H9 (cell line): ENCODE data around the gene ZNF658. TPM values are rescaled to one million over a fixed set of nuclear protein-coding genes. Genes with fewer than 3 reads are reported as not detected.
"Not testable (repeated sequence)": the region's sequence is repeated elsewhere in the genome, so short reads cannot be mapped to it uniquely, and the experiment has no call there.

ENCODE experiments used
- DNase-seq: peaks from one replicate; pipeline ENCODE4 v3.0.0-alpha.2; 2017
- H2AFZ ChIP-seq: one replicate; pipeline ENCODE4 v1.6.1; 2013; ENCODE audit warnings: mild to moderate bottlenecking, low read length, control low read depth, moderate library complexity
- H2AK5ac ChIP-seq: 2 replicates; pipeline ENCODE4 v1.6.1; 2013; ENCODE audit warnings: low read length, control low read depth, mixed read lengths; ENCODE audit not compliant: insufficient read length
- H2BK120ac ChIP-seq: one replicate; pipeline ENCODE4 v1.6.1; 2013; ENCODE audit warnings: low read depth, mild to moderate bottlenecking, low read length, control low read depth, inconsistent platforms; ENCODE audit not compliant: poor library complexity, severe bottlenecking
- H2BK12ac ChIP-seq: 2 replicates; pipeline ENCODE4 v1.6.1; 2013; ENCODE audit warnings: low read length, control low read depth, mixed read lengths, low read depth; ENCODE audit not compliant: insufficient read length
- H2BK15ac ChIP-seq: 2 replicates; pipeline ENCODE4 v1.6.1; 2013; ENCODE audit warnings: low read depth, low read length, control low read depth
- H2BK20ac ChIP-seq: one replicate; pipeline ENCODE4 v1.6.1; 2013; ENCODE audit warnings: low read depth, mild to moderate bottlenecking, low read length, control low read depth, inconsistent platforms; ENCODE audit not compliant: poor library complexity, severe bottlenecking
- H2BK5ac ChIP-seq: 2 replicates; pipeline ENCODE4 v1.6.1; 2013; ENCODE audit warnings: low read length, control low read depth, mixed read lengths; ENCODE audit not compliant: insufficient read length
- H3K14ac ChIP-seq: 2 replicates; pipeline ENCODE4 v1.6.1; 2013; ENCODE audit warnings: low read length, control low read depth; ENCODE audit not compliant: insufficient read depth
- H3K18ac ChIP-seq: 2 replicates; pipeline ENCODE4 v1.6.1; 2013; ENCODE audit warnings: low read depth, mild to moderate bottlenecking, mixed read lengths, low read length, control low read depth; ENCODE audit not compliant: insufficient read length
- H3K23ac ChIP-seq: 2 replicates; pipeline ENCODE4 v1.6.1; 2013; ENCODE audit warnings: low read length, control low read depth, mixed read lengths, low read depth; ENCODE audit not compliant: insufficient read length
- H3K23me2 ChIP-seq: 2 replicates; pipeline ENCODE4 v1.6.1; 2013; ENCODE audit warnings: low read depth, mild to moderate bottlenecking, mixed read lengths, low read length, control low read depth; ENCODE audit not compliant: insufficient read length, poor library complexity, severe bottlenecking
- H3K27ac ChIP-seq: 2 replicates; pipeline ENCODE4 v1.5.1; 2013; ENCODE audit warnings: low read length, control low read depth, mixed read lengths, low read depth; ENCODE audit not compliant: insufficient read length
- H3K27me3 ChIP-seq: 2 replicates; pipeline ENCODE4 v1.6.1; 2013; ENCODE audit warnings: low read length, control low read depth, inconsistent platforms; ENCODE audit not compliant: insufficient read depth
- H3K4ac ChIP-seq: 2 replicates; pipeline ENCODE4 v1.6.1; 2013; ENCODE audit warnings: low read depth, mild to moderate bottlenecking, control low read depth, inconsistent platforms, low read length, moderate library complexity
- H3K4me1 ChIP-seq: 2 replicates; pipeline ENCODE4 v1.6.1; 2013; ENCODE audit warnings: low read length, control low read depth, inconsistent platforms; ENCODE audit not compliant: insufficient read depth
- H3K4me2 ChIP-seq: 2 replicates; pipeline ENCODE4 v1.6.1; 2013; ENCODE audit warnings: low read length, control low read depth, mixed read lengths; ENCODE audit not compliant: insufficient read length, insufficient read depth
- H3K56ac ChIP-seq: 2 replicates; pipeline ENCODE4 v1.6.1; 2013; ENCODE audit warnings: low read depth, mild to moderate bottlenecking, mixed read lengths, low read length, control low read depth; ENCODE audit not compliant: insufficient read length
- H3K79me1 ChIP-seq: 2 replicates; pipeline ENCODE4 v1.6.1; 2013; ENCODE audit warnings: low read depth, mild to moderate bottlenecking, moderate library complexity, low read length, control low read depth, inconsistent platforms; ENCODE audit not compliant: insufficient read depth, poor library complexity, severe bottlenecking
- H3K79me2 ChIP-seq: 2 replicates; pipeline ENCODE4 v1.6.1; 2013; ENCODE audit warnings: low read length, control low read depth, inconsistent platforms; ENCODE audit not compliant: insufficient read depth
- H3K9ac ChIP-seq: 2 replicates; pipeline ENCODE4 v1.6.1; 2013; ENCODE audit warnings: low read length, control low read depth, mixed read lengths; ENCODE audit not compliant: insufficient read length; ENCODE audit errors: extremely low read depth
- H3K9me3 ChIP-seq: one replicate; pipeline ENCODE4 v1.6.1; 2013; ENCODE audit warnings: low read depth, low read length, inconsistent platforms; ENCODE audit not compliant: control insufficient read depth
- H3T11ph ChIP-seq: one replicate; pipeline ENCODE4 v1.6.1; 2013; ENCODE audit warnings: mild to moderate bottlenecking, low read length, control low read depth, inconsistent platforms
- H4K20me1 ChIP-seq: one replicate; pipeline ENCODE4 v1.6.1; 2013; ENCODE audit not compliant: control insufficient read depth, insufficient read length, insufficient read depth
- H4K5ac ChIP-seq: 2 replicates; pipeline ENCODE4 v1.6.1; 2013; ENCODE audit warnings: low read depth, mild to moderate bottlenecking, mixed read lengths, low read length, control low read depth; ENCODE audit not compliant: insufficient read length
- H4K8ac ChIP-seq: replicated peaks from 2 replicates; pipeline ENCODE4 v1.6.1; 2013; ENCODE audit warnings: low read length, control low read depth, mixed read lengths, low read depth; ENCODE audit not compliant: insufficient read length
- H4K91ac ChIP-seq: 2 replicates; pipeline ENCODE4 v1.6.1; 2013; ENCODE audit warnings: low read depth, mild to moderate bottlenecking, moderate library complexity, mixed read lengths, low read length, control low read depth; ENCODE audit not compliant: insufficient read length
- H3K27ac Mint-ChIP-seq, 3 experiments: 2 replicates in 2 of 3; 3 replicates in 1 of 3; pipeline ENCODE4 v1.8.0; 2020 to 2021; ENCODE audit warnings: mixed read lengths in 3 of 3, mild to moderate bottlenecking in 1 of 3, moderate library complexity in 1 of 3
- H3K27me3 Mint-ChIP-seq: 2 replicates; pipeline ENCODE4 v1.8.0; 2021; ENCODE audit warnings: low read depth, mild to moderate bottlenecking, moderate library complexity, mixed read lengths
- H3K36me3 Mint-ChIP-seq, 3 experiments: 2 replicates in 2 of 3; 3 replicates in 1 of 3; pipeline ENCODE4 v1.8.0; 2020 to 2021; ENCODE audit warnings: low read depth in 3 of 3, mixed read lengths in 3 of 3; ENCODE audit not compliant: insufficient read depth in 1 of 3
- H3K4me1 Mint-ChIP-seq, 2 experiments: 2 replicates each; pipeline ENCODE4 v1.8.0; 2020; ENCODE audit warnings: mixed read lengths in 2 of 2
- H3K4me3 Mint-ChIP-seq, 2 experiments: 2 replicates in 1 of 2; 3 replicates in 1 of 2; pipeline ENCODE4 v1.8.0; 2020 to 2021; ENCODE audit warnings: mild to moderate bottlenecking in 2 of 2, mixed read lengths in 2 of 2, moderate library complexity in 1 of 2
- H3K9me3 Mint-ChIP-seq, 2 experiments: 2 replicates in 1 of 2; 3 replicates in 1 of 2; pipeline ENCODE4 v1.8.0; 2020; ENCODE audit warnings: mild to moderate bottlenecking in 2 of 2, mixed read lengths in 2 of 2, moderate library complexity in 1 of 2
- WGBS: extraction: QIAGEN DNeasy Blood & Tissue Kit; methylation state at CpG from one replicate; pipeline ENCODE4 v1.1.7; 2013; ENCODE audit warnings: missing lambda C conversion rate, low lambda C conversion rate, mixed read lengths; ENCODE audit not compliant: insufficient read length; ENCODE audit errors: extremely low coverage; 5-methylcytosine and 5-hydroxymethylcytosine counted together
- total RNA-seq: library from RNA; stranded (reverse); gene quantifications from 2 replicates; pipeline ENCODE4 v1.2.1, GENCODE V29; 2021

ZNF658 gene
- total RNA-seq, 1 experiment from 2014 or later, result 3.6 TPM

DNA sequence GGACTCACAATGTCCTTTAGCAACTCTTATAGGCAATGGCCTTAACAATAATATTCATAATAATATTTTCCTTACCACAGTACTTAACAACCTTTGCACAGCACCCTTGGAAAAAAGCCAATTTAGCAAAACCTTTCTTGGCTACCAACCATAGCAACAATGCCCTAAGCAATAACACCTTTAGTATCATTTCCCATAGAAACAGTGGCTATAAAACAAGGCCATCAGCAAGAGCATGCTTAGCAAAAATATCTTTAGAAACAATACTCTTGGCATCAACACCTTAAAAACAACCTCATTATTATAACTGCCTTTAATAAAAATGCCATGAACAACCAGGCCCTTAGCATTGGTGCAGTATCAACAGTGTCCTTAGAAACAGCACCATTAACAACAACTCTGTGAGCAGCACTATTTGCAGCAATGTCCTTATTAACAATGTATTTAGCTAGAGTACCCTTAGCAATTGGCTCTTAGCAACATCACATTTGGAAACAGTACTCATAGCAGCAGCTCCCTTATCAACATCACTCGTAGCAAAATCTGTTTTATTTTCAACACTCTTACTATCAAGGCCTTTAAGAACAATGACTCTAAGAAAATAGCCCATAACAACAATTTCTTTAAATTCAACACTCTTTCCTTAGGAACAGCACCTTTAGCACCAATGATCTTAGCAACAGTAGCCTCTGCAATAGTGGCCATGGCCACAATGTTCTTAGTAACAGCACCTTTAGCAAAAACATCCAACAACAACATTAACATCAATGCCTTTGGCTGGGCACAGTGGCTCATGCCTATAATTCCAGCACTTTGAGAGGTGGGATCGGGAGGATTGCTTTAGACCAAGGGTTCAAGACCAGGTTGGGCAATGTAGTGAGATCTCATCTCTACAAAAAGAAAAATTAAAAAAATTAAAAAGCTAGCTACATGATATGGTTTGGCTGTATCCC, 39.6 kb downstream of the ZNF658 start:
- H3K14ac ChIP-seq, H3K27ac ChIP-seq, H3K79me2 ChIP-seq, H3K4me3 Mint-ChIP-seq, H2BK12ac ChIP-seq, H3K23me2 ChIP-seq, H3K27me3 Mint-ChIP-seq, H2AK5ac ChIP-seq, H3T11ph ChIP-seq, H3K27me3 ChIP-seq, H3K79me1 ChIP-seq, DNase-seq, H2BK20ac ChIP-seq, H4K91ac ChIP-seq, H3K27ac Mint-ChIP-seq, H3K4me2 ChIP-seq, H3K9me3 Mint-ChIP-seq, H4K8ac ChIP-seq, H3K56ac ChIP-seq, H3K23ac ChIP-seq, H2BK5ac ChIP-seq, H2BK120ac ChIP-seq, H3K9ac ChIP-seq, H3K4ac ChIP-seq, H3K36me3 Mint-ChIP-seq, H4K20me1 ChIP-seq, H2BK15ac ChIP-seq, H3K18ac ChIP-seq, H3K4me1 Mint-ChIP-seq, H4K5ac ChIP-seq, H3K4me1 ChIP-seq, H3K9me3 ChIP-seq, H2AFZ ChIP-seq: not testable (repeated sequence)
- no CpG with 5 or more reads among the region's 2 CpGs for WGBS

DNA sequence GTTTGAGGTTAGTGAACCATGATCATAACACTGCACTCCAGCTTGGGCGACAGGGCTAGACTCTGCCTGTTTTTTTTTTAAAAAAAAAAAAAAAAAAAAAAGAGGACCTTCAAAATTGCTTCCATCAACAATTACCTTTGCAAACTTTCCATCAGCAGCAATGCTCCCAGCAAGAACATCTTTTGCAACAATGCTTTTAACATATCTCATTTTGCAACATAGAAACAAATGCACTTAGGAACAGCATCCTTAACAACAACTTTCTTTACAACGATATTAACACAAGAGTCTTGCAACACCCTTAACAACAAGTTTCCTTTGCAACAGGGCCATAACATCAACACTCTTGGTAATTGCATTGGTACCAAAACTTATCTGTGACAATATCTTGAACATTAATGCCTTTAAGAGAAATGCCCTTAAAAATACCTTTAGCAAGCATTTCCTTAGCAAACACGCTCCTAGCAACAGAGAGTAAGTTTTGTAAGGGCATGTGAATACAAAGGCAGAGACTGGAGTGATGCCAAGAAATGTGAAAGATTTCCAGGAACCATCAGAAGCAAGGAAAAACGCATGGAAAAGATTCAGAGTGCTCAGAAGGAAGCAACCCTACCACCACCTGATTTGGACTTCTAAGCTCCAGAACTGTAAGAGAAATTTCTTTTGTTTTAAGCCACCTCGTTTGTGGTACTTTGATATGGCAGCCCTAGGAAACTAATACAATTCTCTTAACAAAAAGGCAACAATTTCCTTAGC, 42.1 kb downstream of the ZNF658 start:
- not testable (repeated sequence) for H2AK5ac ChIP-seq, H4K5ac ChIP-seq, H3K18ac ChIP-seq, H2BK120ac ChIP-seq, H3K4me2 ChIP-seq, H3K23ac ChIP-seq, H4K20me1 ChIP-seq, H2AFZ ChIP-seq, H3K23me2 ChIP-seq, H2BK15ac ChIP-seq, H3K36me3 Mint-ChIP-seq, H4K91ac ChIP-seq, H3K4me1 ChIP-seq, H3K79me2 ChIP-seq, H3T11ph ChIP-seq, H3K27me3 Mint-ChIP-seq, H3K27me3 ChIP-seq, H3K14ac ChIP-seq, H4K8ac ChIP-seq, H2BK12ac ChIP-seq, H3K27ac Mint-ChIP-seq, H2BK20ac ChIP-seq, DNase-seq, H3K9me3 ChIP-seq, H3K9me3 Mint-ChIP-seq, H3K4me3 Mint-ChIP-seq, H2BK5ac ChIP-seq, H3K4ac ChIP-seq, H3K27ac ChIP-seq, H3K9ac ChIP-seq, H3K4me1 Mint-ChIP-seq, H3K79me1 ChIP-seq, H3K56ac ChIP-seq
- WGBS, result no CpG with 5 or more reads among the region's 5 CpGs
